GM23338 (cell line): Measurements from ENCODE around the gene JARID2.

Experiments used
- CTCF ChIP-seq, 2 experiments: fragments of 200-600 bp in 1 of 2; sonication (generic) in 1 of 2; conservative IDR thresholded peaks; 2 replicates each; pipeline versions ENCODE4 v1.5.1 to v1.6.1; 2016 to 2017; ENCODE audit warnings: antibody characterized with exemption in 2 of 2, low read depth in 2 of 2, mild to moderate bottlenecking in 2 of 2, moderate library complexity in 1 of 2
- EZH2 ChIP-seq: fragments of 200-600 bp; sonication (generic); IDR thresholded peaks from one replicate; pipeline ENCODE4 v1.8.0; 2017; ENCODE audit warnings: antibody characterized with exemption, mild to moderate bottlenecking, low read depth; ENCODE audit not compliant: unreplicated experiment
- EZH2phosphoT487 ChIP-seq: fragments of 200-600 bp; sonication (generic); IDR thresholded peaks from one replicate; pipeline ENCODE4 v1.8.1; 2018; ENCODE audit warnings: antibody characterized with exemption; ENCODE audit not compliant: unreplicated experiment
- POLR2AphosphoS5 ChIP-seq: IDR thresholded peaks from 2 replicates; pipeline ENCODE4 v1.6.1; 2016; ENCODE audit warnings: antibody characterized with exemption, low read depth
- TF ChIP-seq, protein P1 (sequence below): IDR thresholded peaks from one replicate; pipeline ENCODE4 v1.6.1; 2018; ENCODE audit warnings: antibody characterized with exemption; ENCODE audit not compliant: unreplicated experiment

GRCh38 chr6:15358579-15359327 lies 112.9 kb downstream of the JARID2 start:
- TF ChIP-seq CTCF (conservative IDR thresholded peaks at IDR 0.05; ENCODE audit: low read depth in 2 of 2) (no peak), POLR2AphosphoS5 (no peak), EZH2phosphoT487 (no peak), EZH2 (no peak)
- TF ChIP-seq, protein P1, sequence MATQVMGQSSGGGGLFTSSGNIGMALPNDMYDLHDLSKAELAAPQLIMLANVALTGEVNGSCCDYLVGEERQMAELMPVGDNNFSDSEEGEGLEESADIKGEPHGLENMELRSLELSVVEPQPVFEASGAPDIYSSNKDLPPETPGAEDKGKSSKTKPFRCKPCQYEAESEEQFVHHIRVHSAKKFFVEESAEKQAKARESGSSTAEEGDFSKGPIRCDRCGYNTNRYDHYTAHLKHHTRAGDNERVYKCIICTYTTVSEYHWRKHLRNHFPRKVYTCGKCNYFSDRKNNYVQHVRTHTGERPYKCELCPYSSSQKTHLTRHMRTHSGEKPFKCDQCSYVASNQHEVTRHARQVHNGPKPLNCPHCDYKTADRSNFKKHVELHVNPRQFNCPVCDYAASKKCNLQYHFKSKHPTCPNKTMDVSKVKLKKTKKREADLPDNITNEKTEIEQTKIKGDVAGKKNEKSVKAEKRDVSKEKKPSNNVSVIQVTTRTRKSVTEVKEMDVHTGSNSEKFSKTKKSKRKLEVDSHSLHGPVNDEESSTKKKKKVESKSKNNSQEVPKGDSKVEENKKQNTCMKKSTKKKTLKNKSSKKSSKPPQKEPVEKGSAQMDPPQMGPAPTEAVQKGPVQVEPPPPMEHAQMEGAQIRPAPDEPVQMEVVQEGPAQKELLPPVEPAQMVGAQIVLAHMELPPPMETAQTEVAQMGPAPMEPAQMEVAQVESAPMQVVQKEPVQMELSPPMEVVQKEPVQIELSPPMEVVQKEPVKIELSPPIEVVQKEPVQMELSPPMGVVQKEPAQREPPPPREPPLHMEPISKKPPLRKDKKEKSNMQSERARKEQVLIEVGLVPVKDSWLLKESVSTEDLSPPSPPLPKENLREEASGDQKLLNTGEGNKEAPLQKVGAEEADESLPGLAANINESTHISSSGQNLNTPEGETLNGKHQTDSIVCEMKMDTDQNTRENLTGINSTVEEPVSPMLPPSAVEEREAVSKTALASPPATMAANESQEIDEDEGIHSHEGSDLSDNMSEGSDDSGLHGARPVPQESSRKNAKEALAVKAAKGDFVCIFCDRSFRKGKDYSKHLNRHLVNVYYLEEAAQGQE, result no peak
